Stimulated activated CD4-positive, alpha-beta T cell treated with anti-CD3 and anti-CD28 coated beads, Interleukin-4, amount 100 ng/mL, for 4 hours (primary cell): ENCODE data around the gene ARL3.

Experiments used
- DNase-seq, 2 experiments: peaks; one replicate each; pipeline ENCODE4 v3.0.0-alpha.2; 2020

Gene ARL3

DNA sequence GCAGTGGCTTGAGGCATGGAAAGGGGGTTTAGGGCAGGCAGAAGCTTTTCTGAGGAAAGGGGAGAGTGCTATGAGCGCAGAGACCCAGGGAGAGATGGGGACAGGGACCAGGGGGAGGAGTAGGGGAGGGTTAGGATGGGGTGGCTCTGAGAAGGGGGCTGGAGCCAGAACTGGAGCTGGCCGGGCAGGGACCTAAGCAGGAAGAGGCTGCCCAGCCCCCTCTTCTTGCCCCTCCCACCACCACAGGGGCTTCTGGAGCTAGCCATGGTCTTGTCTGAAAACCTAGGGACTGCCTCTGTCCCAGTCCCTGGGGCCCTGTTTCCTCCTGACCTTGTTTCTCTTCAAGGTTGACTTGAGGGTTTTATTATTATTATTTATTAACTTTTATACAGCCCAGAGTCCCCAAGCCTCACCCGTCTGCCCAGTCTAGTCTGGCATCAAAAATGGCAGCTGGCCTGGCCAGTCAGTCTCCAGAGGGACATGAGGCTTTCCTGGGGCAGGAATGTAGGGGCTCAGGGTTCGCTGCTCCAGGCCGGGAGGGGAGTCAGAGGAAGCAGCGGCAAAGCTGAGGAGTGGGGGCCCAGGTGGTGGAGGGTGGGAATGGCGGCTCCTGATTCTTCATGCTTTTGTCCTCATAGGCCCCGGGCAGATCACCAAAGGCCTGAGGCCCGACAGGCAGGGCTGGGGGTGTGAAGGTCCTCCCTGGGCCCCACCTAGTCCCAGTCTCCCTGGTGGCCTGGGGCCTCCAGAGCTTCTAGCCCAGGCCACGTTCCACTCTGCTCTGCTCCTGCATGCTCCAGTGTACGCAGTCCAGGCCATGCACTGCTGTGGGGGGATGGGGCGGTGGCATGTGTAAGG lies 64.2 kb downstream of the ARL3 start:
- no peak for DNase-seq

DNA sequence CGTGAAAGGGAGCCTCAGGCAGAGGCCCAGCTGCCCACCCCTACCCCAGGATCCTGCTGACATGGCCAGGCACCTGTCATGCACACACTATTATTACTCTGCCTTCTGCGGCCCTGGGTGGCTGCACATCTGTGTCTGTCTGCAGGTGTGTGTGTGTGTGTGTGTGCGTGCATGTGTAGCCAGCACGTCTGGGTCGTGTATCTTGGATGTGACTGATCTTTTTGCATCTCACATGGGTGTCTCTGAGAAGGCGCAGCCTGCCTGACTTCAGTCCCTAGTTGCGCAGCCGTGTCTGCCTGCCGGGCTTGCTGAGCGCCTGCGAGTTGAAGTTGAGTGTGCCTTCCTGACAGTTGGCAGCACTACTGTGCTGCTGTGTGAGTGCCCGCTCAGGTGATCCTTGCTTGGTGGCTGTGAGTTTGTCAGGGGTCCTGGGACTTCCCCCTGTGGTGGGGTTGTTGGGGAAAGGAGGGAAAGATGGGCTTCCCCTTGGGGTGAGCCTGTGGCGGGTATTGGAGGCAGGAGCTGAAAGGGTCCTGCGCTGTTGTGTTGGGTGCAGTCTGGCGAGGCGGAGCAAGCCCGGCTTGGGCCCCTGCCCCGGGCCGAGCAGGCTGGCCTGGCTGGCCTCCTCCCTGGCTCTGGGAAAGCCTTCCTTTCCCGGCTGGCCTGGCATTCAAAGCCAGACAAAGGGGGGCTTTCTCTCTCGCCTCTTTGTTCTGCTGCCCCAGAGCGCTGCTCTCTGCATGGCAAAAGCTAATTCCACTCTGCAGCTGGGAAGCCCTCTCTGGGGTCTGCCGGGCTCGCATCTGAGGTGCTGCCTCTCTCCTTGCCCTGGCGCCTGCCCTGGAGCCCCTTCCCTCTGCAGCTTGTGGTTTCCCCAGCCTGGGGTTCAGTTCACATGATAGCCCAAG lies 65.1 kb downstream of the ARL3 start:
- no peak for DNase-seq

DNA sequence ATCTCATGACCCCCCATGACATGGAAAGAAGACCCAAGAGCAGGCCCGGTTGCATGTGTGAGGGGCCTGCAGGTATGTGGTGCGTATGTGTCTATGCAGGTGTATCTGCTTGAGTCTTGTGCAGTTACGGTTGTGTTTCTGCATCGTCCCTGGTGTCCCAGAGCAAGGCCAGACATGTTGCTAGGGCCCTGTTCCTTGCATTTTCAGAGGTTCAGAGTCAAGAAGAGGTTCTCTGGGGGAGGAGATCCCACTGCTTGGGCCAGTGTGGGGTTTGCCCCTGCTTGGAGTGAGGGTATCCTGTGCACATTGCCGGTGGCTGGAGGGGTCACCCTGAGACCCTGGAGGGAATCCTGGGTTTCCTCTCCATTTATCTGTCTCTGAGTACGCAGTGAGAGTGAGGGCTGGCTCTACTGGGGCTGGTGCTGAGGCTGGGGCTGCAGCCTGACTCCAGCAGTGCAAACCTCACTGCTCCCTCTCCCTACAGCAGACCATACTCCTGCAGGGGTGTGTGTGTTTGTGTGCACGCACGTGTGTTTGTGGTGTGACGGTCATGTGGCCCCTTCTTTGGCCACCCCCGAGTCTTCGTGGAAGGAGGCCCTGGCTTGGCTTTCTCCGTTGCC lies 65.8 kb downstream of the ARL3 start:
- DNase-seq: no peak

DNA sequence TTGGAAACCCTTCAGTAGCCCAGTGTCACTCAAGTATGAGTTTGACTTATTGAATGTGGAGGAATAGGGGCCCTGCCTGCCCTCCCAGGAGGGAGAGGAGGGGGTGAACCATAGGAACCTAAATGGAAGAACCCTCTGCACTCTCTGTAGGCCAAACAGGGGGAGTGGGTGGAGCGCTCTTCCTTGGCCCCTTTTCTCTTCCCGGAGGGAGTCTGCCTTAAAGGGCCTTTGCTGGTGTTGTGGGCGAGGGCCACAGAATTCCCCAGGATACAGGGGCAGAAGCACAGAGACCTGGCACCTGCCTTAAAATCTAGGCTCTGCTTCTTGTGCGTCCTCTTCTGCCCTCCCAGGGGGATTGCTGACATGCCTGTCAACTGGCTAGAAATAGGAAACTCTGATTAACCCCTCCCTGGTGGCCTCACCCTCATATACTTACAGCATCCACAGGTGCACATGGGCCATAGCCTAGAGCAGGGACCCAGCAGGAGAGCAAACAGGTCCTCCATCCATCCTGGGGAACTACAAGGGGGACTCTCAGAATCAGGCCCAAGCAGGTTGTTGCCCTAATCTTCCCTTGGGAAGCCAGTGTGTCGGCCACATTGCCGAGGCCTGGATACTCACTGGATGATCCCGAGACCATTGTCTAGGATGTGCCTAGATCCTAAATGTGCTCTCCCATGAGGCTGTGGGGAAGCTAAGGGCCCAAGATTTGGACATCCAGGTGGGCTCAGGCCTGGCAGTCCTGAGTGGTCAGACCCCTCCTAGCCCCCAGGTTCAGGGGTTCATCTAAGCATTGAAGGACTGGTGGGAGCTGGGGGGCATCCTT lies 66.5 kb downstream of the ARL3 start:
- DNase-seq: no peak

DNA sequence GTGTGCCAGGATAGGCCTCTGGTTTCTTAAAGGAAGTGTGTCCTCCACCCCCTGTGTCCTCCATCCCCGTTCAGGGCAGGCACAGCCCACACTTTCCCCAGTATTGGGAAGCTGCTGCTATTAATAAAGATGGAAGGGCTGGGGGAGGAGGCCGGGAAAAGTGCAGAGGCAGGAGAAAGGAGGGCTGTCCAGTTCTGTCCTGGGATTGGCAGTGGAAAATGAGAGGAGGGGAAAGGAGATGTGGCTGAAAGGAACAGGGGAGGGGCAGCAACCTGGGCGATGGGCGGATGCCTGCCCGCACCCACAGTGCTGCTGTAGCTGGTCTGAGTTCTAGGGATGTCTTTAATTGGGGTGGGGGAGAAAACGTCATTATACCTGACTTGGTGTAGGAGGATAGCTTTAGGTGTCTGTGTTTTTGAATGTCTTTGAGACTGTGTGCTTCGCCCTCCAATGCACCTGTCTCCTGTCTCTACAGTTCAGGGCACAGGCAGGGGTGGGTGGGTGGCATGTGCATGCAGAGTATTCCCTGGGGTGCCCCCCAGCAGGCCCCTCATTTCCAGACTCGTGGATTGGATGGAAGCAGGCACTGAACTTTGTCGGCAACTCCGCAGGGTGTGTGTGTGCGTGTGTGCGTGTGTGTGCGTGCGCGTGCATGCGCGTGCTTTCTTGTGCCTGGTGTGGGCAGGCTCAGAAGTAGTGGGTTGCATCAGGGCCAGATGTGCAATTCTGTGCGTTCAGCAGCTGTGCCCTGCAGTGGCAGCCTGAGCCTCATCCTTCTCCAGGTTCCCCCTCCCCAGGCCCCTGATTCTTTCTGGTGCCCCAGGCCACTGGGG lies 67.4 kb downstream of the ARL3 start:
- peak; percentile 26 to 41 for DNase-seq

DNA sequence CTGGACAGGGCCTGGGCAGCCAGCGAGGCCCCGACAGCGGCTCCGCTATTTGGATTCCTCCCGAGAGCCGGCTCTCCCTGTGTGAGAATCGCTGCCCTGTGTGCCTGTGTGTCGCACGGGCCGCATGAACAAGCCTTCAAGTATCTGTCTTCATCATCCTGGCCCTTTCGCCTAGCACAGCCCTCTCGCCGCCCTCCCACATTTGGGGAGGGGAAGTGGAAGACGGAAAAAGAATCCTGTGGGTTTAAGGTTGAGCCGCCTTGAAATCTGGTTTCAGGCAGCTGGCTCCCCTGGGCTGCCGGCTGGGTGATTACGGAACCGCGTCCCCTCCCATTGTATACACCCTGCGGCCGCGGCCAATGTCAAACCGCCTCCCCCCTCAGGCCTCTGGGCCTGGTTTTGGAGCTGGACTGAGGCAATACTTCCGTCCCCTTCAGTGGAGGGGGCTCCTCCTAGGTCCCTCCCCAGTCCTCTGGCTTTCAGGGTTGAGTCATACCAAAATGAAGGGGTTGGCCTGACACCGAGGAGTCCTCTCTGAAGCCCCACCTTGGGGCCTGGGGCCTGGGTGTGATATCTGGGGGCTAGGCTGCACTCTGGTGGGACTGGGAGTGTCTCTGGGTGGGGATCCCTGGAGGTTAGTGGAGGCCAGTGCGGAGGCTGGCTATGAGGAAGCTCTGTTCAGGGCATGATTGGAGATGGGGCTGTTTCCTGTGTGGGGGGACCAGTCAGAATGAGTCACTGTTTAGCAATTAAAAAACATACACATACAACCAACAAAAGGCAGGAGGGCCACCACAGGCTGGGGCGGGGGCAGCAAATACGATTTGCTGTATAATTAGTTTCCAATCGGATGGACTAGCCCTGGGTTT lies 68.2 kb downstream of the ARL3 start:
- peak; percentile 53 to 73 for DNase-seq

DNA sequence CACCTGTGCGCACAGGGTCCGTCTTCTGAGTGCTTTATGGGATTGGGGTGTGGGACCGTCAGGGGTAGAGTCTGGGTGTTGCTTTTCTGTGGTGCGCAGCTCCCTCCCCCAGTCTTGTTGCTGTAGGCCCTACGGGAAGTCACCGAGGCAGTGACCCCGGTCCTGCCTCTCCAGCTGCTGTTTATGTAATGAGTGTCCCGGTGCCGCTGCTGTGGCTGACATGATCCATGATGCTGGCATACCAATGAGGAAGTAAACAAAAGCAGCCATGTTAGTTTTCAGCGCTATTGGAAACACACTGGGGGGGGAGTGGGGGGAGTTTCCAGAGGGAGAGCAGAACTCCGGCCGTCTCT lies 68.8 kb downstream of the ARL3 start:
- no peak for DNase-seq

DNA sequence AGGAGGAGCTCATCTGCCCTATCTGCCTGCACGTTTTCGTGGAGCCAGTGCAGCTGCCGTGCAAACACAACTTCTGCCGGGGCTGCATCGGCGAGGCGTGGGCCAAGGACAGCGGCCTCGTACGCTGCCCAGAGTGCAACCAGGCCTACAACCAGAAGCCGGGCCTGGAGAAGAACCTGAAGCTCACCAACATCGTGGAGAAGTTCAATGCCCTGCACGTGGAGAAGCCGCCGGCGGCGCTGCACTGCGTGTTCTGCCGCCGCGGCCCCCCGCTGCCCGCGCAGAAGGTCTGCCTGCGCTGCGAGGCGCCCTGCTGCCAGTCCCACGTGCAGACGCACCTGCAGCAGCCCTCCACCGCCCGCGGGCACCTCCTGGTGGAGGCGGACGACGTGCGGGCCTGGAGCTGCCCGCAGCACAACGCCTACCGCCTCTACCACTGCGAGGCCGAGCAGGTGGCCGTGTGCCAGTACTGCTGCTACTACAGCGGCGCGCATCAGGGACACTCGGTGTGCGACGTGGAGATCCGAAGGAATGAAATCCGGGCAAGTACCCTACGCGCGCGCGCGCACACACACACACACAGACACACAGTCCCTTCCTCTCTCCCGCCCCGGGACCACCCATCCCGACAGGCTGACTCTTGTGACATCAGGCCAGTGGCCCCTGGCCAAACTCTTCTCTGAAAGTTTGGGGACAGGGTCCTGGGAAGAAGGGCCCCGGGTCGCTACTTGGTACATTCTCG lies 69.4 kb downstream of the ARL3 start:
- peak; percentile 72 to 75 for DNase-seq

DNA sequence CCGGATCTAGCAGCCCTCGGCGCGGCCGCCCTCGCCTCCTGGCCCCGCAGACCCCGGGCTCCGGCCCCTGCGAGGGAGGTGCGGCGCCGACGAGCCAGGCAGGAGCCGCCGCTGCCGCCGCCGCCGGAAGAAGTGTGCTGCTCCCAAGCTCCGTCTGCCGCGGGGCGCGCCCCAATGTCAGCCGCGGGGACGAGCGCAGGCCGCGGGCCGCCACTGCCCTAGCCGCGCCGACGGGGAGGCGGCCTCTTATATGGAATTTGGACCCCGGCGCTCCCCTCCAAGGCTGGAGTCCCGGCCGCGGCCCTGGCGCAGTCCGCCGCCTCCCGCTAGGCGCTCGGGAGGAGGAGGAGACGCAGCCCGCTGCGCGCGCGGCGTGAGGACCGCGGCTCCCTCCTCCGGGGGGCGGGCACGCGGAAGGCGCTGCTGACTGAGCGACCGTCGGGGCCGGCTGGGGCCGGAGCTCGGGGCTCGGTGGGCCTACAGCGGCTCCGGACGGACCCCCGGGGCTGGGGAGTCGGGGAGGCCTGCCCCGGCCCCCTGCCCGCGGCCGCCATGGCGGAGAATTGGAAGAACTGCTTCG lies 70.0 kb downstream of the ARL3 start, which contains the start of gene TRIM8:
Gene TRIM8, plus strand, starts transcription at position 414 of the 580 bp plus-strand sequence. Its CDS starts 139 bp downstream, at position 553.
- peak; percentile 51 to 63 for DNase-seq

DNA sequence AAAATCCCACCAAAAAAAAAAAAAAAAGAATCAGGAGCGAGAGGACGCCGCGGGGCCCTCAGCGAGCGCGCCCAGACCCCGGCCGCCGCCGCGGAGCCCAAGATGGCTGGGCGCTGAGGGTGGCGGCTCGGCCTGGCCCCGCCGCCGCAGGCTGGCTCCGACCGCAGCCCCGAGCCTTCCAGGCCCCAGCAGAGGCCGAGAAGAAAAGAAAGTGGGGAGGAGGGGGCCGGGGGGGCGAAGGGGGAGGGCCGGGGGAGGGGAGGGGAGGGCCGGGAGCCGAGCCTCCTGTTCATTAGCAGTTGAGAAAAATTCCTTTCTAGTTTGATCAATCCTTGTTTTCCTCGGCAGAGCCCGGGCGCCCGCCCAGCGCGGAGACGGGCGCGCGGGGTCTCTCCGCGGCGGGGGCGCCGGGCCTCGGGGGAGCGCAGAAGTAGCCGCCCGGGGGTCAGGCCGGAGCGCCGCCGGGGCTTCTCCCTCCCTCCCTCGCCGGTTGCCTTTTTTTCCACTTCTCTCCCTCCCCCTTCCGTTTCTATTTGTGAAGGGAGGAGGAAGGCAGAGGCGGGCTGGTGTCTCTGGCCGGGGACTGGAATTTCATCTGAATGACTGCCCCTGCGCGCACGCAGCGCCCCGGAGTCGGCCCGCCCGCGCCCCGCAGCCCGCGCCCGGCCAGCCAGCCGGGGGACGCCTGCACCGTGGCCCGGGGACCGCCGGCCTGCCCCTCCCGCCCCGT lies 70.7 kb downstream of the ARL3 start:
- DNase-seq: peak; percentile 29 to 30

DNA sequence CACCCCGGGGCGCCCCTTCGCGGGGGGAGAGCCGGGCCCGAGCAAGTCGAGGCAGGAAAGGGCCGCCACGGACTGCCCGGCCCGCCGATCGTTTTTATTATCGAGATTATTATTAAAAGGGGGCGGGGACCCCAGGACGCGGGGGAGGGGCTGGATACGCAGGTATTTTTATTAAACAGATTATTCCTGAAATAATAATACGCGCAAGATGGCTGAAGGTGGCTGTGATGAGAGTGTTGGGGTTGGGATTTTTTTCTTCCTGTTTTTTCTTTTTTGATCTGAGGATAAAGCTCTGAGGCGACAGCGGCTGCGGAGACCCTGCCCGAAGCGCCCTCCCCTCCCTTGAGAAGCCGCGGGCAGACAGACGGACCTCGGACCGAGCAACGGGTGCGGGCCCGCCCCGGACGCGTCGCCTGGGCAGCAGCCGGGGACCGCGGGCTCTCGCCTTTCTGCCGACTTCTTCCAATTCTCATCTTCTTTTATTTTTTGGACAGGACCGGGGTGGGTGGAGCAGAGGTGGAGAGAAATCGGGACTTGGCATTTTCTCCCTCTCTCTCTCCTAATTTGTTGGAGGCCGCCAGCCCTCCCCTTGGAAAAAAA lies 71.4 kb downstream of the ARL3 start:
- DNase-seq: peak; percentile 45

DNA sequence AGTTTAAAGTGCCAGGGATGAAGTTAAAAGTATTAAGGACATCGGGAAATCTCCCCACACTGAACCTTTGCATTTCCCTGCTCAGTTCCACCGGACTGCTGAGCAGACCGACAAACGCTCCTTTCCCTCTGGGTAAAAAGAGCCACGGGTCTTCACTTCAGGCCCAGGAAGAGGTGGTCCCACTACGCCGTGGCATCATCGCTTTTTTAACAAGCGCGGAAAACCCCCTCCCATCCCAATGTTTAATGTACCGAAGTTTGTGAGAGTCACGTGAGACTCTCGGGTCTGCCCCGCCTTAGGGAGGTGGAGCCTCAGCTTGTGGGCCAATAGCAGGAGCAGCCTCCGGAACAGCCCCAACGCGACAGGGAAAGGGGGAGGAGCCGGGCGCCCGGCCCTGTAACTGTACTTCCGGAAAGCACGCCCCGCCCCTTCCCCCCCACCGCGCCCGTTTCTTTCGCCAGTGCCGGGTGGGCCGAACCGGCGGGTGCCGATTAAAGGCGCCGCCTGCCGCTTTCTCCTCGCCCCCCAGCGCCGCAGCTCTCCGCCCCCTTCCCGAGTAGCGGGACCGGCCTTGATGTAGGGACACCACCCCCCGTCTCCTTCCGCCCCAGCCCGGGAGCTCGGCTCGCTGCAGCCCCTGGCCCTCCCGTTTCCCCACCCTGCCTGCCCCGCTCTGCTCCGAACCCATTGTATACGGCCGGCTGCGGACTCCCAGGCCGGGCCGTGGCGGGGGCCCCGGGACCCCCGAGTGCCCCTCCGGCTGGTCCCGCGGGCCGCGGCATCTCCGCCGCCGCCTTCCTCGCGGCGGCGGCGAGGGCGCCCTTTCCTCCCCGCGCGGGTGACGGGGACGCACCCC lies 72.1 kb downstream of the ARL3 start:
- peak; percentile 98 for DNase-seq

DNA sequence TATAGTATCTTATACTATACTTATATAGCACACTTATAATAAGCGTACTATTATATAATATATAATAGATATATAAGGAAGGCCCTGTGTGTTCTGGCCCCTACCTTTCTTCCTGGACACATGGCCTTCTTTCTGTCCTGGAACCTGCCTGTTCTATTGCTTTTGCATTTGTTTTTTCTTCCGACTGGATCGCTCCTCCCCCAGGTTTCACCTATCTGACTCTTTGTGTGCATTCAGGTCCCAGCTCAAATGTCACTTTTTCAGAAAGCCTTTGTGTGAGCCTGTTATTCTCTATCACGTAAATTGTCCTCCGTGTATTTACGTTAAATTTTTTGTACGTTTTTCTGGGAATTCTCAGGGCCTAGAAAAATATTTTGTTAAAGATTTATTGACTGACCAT lies 72.8 kb downstream of the ARL3 start:
- no peak for DNase-seq

DNA sequence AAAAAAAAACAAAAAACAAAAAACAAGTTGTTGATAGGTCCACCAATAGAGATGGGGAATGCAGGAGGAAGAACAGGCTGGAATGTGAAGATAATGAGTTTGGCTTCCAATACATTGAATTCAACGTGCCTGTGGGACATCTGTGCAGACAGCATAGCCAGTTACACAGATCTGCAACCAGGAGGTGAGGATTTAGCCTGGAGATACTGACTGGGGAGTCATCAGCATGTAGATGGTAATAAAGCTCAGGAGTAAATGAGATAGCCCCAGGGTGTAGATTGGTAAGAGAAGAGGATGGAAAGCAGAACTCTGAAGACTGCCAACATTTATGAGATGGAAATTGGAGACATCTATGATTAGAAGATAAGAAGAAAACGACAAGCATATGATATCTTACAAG lies 74.7 kb downstream of the ARL3 start:
- DNase-seq: no peak

DNA sequence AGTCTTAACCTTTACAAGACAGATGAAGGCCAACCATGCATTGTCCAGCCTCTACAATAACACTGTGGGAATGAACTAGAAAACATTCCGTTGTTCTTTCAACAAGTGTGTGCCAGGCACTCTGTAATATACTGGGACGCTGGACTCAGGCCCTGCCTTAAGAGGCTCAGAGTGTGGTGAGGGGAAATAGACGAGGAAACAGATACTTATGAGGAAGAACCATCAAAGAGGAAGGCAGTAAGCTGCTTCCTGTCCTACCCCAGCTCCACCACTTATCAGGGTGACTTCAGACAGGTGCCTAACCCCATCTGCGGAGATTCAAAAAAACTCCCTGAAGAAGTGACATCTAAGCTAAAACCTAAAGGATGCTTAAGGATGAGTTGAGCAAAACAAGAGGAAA lies 78.8 kb downstream of the ARL3 start:
- no peak for DNase-seq

DNA sequence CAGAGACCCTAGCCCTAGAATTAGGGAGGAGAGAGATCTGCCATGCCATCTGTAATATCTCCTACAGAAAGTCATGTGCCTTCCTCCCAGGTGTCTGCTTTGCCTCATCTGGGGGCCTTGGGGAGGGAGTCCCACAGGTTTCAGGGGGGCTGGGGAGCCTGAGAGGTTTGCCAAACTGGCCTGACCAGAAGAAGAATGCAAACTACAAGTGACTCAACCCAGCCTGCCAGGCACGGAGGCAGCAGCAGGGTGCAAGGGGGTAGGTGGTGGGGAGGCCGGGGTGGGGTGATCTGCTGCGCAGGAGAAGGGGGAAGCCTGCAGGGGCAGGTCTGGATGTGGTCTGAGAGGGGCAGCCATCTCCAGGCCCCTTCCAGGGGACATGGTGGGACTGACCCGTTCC lies 79.5 kb downstream of the ARL3 start:
- no peak for DNase-seq

DNA sequence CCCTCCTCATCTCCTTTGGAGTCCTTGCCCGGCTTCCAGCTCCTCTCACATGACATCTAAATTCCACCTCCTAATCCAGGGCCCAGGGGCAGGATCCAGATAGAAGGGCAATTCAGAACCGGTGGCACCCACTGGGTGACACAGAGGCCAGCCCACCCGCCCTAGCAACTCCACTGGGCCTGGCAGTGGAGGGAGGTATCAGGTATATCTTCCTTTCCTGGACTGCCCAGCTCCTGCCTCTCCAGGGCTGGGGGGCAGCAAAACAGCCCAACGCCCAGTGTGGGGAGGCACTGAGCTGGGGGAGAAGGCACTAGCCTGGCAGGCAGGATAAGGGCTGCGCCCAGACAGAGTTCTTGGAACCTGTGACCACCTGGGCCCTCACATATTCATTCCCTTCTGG lies 80.3 kb downstream of the ARL3 start:
- no peak for DNase-seq
